ENCODE data around the gene FBXO27. TPM values are rescaled to one million over a fixed set of nuclear protein-coding genes. Genes with fewer than 3 reads are reported as not detected.

FBXO27 gene
- total and polyA plus RNA-seq, 2 of the 4 experiments (the other 2 are of a cell fraction): 0.18 to 0.50 TPM

GRCh38 chr19:38977445-38978325 is 54.7 kb downstream of the FBXO27 start:
- ChIA-PET CTCF (no interaction called here), POLR2A (ENCODE audit: unreplicated experiment) (no interaction called here)
- dilution Hi-C loops (cut with HindIII; ENCODE audit: low sequenced_read_pairs, unreplicated experiment) (no loop called here), in situ Hi-C loops (cut with MboI; ENCODE audit: low sequenced_read_pairs) (no loop called here), intact Hi-C loops (cut with micrococcal nuclease) (no loop called here)
- Histone ChIP-seq H3K23ac (ENCODE audit: low read depth, low read length) (no peak overlapping the region), H3K9me1 (ENCODE audit: insufficient read depth, low read length) (no peaks in the 10 kb centered on the region), H4K8ac (ENCODE audit: low read depth in 2 of 2, low read length in 2 of 2) (no peak overlapping the region), H3K36me3 (ENCODE audit: control insufficient read depth, insufficient read depth, low read length) (no peaks in the 10 kb centered on the region), H2BK15ac (ENCODE audit: low read depth, low read length) (no peak overlapping the region), H3K9me3 (ENCODE audit: control insufficient read depth, insufficient read depth, low read length) (peaks cover 3% of the 10 kb centered on the region; the same call in 1 of the 2 replicates), H3K4me2 (ENCODE audit: low read depth, low read length) (no peak overlapping the region), H4K5ac (ENCODE audit: low read depth, low read length) (no peak overlapping the region), H3K79me1 (ENCODE audit: low read depth in 1 of 2, low read length in 2 of 2) (peaks cover 0 to 10% of the 10 kb centered on the region in 2 experiments; a peak in 1 of 4 replicates), H3K4me3 (ENCODE audit: insufficient read depth, low read depth, low read length) (no peak overlapping the region), H4K91ac (ENCODE audit: insufficient read depth, low read depth, low read length) (no peak overlapping the region), H3K4me1 (ENCODE audit: control insufficient read depth, insufficient read depth, low read length) (peaks cover 7% of the 10 kb centered on the region), H2BK20ac (ENCODE audit: low read depth, low read length) (no peak overlapping the region), H2AFZ (replicated peaks; ENCODE audit: low read length, poor library complexity) (peak overlapping the region; percentile 68), H3K4ac (ENCODE audit: low read depth, low read length) (no peak overlapping the region), H3K14ac (replicated peaks; ENCODE audit: low read depth, low read length) (no peak overlapping the region), H2BK120ac (ENCODE audit: low read depth, low read length) (no peak overlapping the region), H2AK5ac (ENCODE audit: low read depth, low read length) (no peak overlapping the region), H3K56ac (ENCODE audit: extremely low read depth, insufficient read depth, low read length) (no peak overlapping the region), H2AK9ac (replicated peaks; ENCODE audit: low read depth, low read length, poor library complexity) (no peak overlapping the region), H4K20me1 (ENCODE audit: insufficient read depth, low read length) (no peaks in the 10 kb centered on the region), H2BK5ac (ENCODE audit: low read depth, low read length, poor library complexity, severe bottlenecking) (no peak overlapping the region), H3K9ac (ENCODE audit: low read depth, low read length) (no peak overlapping the region), H3K27ac (ENCODE audit: insufficient read depth, low read length) (no peak overlapping the region), H3K18ac (ENCODE audit: low read depth, low read length) (no peak overlapping the region), H3K27me3 (ENCODE audit: control insufficient read depth, insufficient read depth, low read length) (no peaks in the 10 kb centered on the region; the same call in 1 of the 2 replicates)
- ATAC-seq (ENCODE audit: low read depth) (no peak), DNase-seq (peak; percentile 50)
- no TSS peak for BruUV-seq (replicated peaks)
- no peak for TF ChIP-seq MXI1 (IDR thresholded peaks at IDR 0.05; ENCODE audit: borderline replicate concordance, low read depth, low read length)
- TF ChIP-seq RAD21 (IDR thresholded peaks at IDR 0.05; ENCODE audit: low read length): no peak
- TF ChIP-seq POLR2A (IDR thresholded peaks at IDR 0.05; ENCODE audit: low read depth, low read length): no peak
- TF ChIP-seq RFX5 (IDR thresholded peaks at IDR 0.05; ENCODE audit: low read depth, low read length): no peak
- 51 to 100% methylated on average over 1 to 4 of the region's 15 CpGs for WGBS, 2 experiments (ENCODE audit: extremely low coverage in 2 of 2, insufficient read length in 1 of 2)

Measured in IMR-90 (cell line).